Spleen (tissue), 11 donors: ENCODE data around the gene RSPH9. TPM values are rescaled to one million over a fixed set of nuclear protein-coding genes. Genes with fewer than 3 reads are reported as not detected.
A peak's percentile ranks its signal among the peaks of the same experiment; 100 is the strongest.

Experiments used
- DNase-seq: peaks from one replicate; pipeline ENCODE4 v3.0.0-alpha.2; 2020
- H3K27ac ChIP-seq, 8 donors: fragments of 200-600 bp; sonication (generic) in 7 of 8; 1 replicate in 4 of 8; 2 replicates in 4 of 8; pipeline versions ENCODE4 v1.5.0 to v1.8.0; 2016 to 2021; ENCODE audit warnings: inconsistent platforms in 4 of 8, mild to moderate bottlenecking in 4 of 8, moderate library complexity in 1 of 8
- H3K27me3 ChIP-seq, 7 donors: fragments of 200-600 bp; sonication (generic) in 6 of 7; replicated peaks in 1 of 7; 1 replicate in 4 of 7; 2 replicates in 3 of 7; pipeline versions ENCODE4 v1.5.0 to v1.8.0; 2016 to 2021; ENCODE audit warnings: inconsistent platforms in 3 of 7, mild to moderate bottlenecking in 1 of 7
- H3K36me3 ChIP-seq, 6 donors: fragments of 200-600 bp; sonication (generic) in 5 of 6; 1 replicate in 4 of 6; 2 replicates in 2 of 6; pipeline versions ENCODE4 v1.5.0 to v1.8.0; 2016 to 2021; ENCODE audit warnings: inconsistent platforms in 2 of 6
- H3K4me1 ChIP-seq, 6 donors: fragments of 200-600 bp; sonication (generic) in 5 of 6; 1 replicate in 3 of 6; 2 replicates in 3 of 6; pipeline versions ENCODE4 v1.5.0 to v1.8.0; 2016 to 2021; ENCODE audit warnings: inconsistent platforms in 3 of 6
- H3K4me3 ChIP-seq, 8 donors: fragments of 200-600 bp; sonication (generic) in 7 of 8; 1 replicate in 4 of 8; 2 replicates in 4 of 8; pipeline versions ENCODE4 v1.5.0 to v1.8.0; 2016 to 2021; ENCODE audit warnings: inconsistent platforms in 4 of 8, mild to moderate bottlenecking in 4 of 8, moderate library complexity in 2 of 8
- H3K9me3 ChIP-seq, 8 donors: fragments of 200-600 bp; sonication (generic) in 7 of 8; 1 replicate in 4 of 8; 2 replicates in 4 of 8; pipeline versions ENCODE4 v1.5.0 to v1.8.0; 2016 to 2021; ENCODE audit warnings: inconsistent platforms in 4 of 8
- CTCF ChIP-seq, 11 experiments: fragments of 200-600 bp in 7 of 11; fragments of 450-650 bp in 4 of 11; sonication (generic) in 4 of 11; IDR thresholded peaks in 8 of 11; conservative IDR thresholded peaks in 3 of 11; 1 replicate in 7 of 11; 2 replicates in 4 of 11; pipeline versions ENCODE4 v1.4.0 to v1.8.0; 2016 to 2021; ENCODE audit warnings: antibody characterized with exemption in 11 of 11, inconsistent platforms in 4 of 11, mild to moderate bottlenecking in 1 of 11
- POLR2A ChIP-seq, 3 donors: fragments of 450-650 bp; IDR thresholded peaks; one replicate each; pipeline ENCODE4 v1.5.1; 2017; ENCODE audit warnings: antibody characterized with exemption in 3 of 3, mild to moderate bottlenecking in 1 of 3
- POLR2AphosphoS5 ChIP-seq, 3 donors: sonication (generic); formaldehyde crosslinking; IDR thresholded peaks; one replicate each; pipeline ENCODE4 v1.5.1; 2017; ENCODE audit warnings: antibody characterized with exemption in 3 of 3
- WGBS, 5 donors: extraction: QIAGEN DNeasy Blood & Tissue Kit in 3 of 5; methylation state at CpG; one replicate each; pipeline versions ENCODE4 v1.1.5 to v1.1.7; 2013 to 2018; 5-methylcytosine and 5-hydroxymethylcytosine counted together
- intact Hi-C: fragments of 100-400 bp; cut with DNase I; formaldehyde crosslinking; loops from one replicate; pipeline ENCODE4 v1.15.0; 2023; ENCODE audit warnings: low total_unique reads
- polyA plus RNA-seq, 3 donors: library from polyadenylated mRNA; stranded (reverse); fragments of 200-250 nt; gene quantifications; one replicate each; pipeline ENCODE4 v1.2.1, GENCODE V29; 2013
- total RNA-seq, 7 donors: library from RNA; depleted of rRNA in 3 of 7; stranded (reverse); fragments of >200 nt in 3 of 7; fragmentation: NEBNext Ultra II Directional in 4 of 7; extraction: Animal tissue kit (Norgen Biotek cat#: 25700) in 4 of 7; gene quantifications; one replicate each; pipeline versions ENCODE4 v1.1.0 to v1.2.1, GENCODE V29; 2016 to 2021
- donor health status: healthy with polysubstance abuse.
- donor health status: DM: no; HTN: no; CAD: no; lungs with moderate emphysema.
- donor health status: DM: no; HTN: no; CAD: no.
- donor health status: Bipolar disorder and iron deficiency.
- donor health status: healthy.
- donor health status: DM: no; HTN: no; CAD: no.
- donor health status: DM: yes; HTN: yes; CAD: no.

RSPH9 gene
- total and polyA plus RNA-seq, 10 donors = 0.17 to 0.63 (median 0.20) TPM; not detected in 3

- intact Hi-C loops = no loop called here
- DNase-seq = no peak
- peaks cover 16 to 66% (median 47%) of the 10 kb centered on the region in 6 donors for H3K4me1 ChIP-seq
- no peak overlapping the region for H3K4me3 ChIP-seq
- no peaks in the 10 kb centered on the region for H3K36me3 ChIP-seq
- H3K27ac ChIP-seq = peak overlapping the region in 7 of 8 donors; percentile 26 to 76 (median 57)
- TF ChIP-seq POLR2A (IDR thresholded peaks at IDR 0.05) = no peak
- peak in 1 of 3 donors; percentile 58 for TF ChIP-seq POLR2AphosphoS5 (IDR thresholded peaks at IDR 0.05)
- no peaks in the 10 kb centered on the region for H3K27me3 ChIP-seq
- H3K9me3 ChIP-seq = no peaks in the 10 kb centered on the region
- WGBS, 5 donors = 47 to 72% (median 51%) methylated on average over 5 of the region's 5 CpGs
These were observed 64.2 kb downstream of the RSPH9 start for GRCh38 chr6:43708860-43709653.

GRCh38 chr6:43709654-43710303 lies 64.9 kb downstream of the RSPH9 start:
- Histone ChIP-seq H3K36me3 (no peaks in the 10 kb centered on the region), H3K4me3 (no peak overlapping the region), H3K4me1 (peaks cover 16 to 66% (median 47%) of the 10 kb centered on the region in 6 donors), H3K27me3 (no peaks in the 10 kb centered on the region), H3K27ac (peak overlapping the region in 7 of 8 donors; percentile 26 to 76 (median 57)), H3K9me3 (no peaks in the 10 kb centered on the region)
- WGBS, 5 donors = 73 to 84% (median 78%) methylated on average over 7 of the region's 7 CpGs
- intact Hi-C loops = no loop called here
- no peak for DNase-seq
- TF ChIP-seq CTCF (IDR thresholded peaks at IDR 0.05 in 8 of 11, conservative IDR thresholded peaks at IDR 0.05 in 3 of 11) (no peak), POLR2AphosphoS5 (IDR thresholded peaks at IDR 0.05) (no peak), POLR2A (IDR thresholded peaks at IDR 0.05) (no peak)

- 66 to 89% (median 86%) methylated on average over 4 of the region's 4 CpGs for WGBS, 5 donors
- Histone ChIP-seq H3K36me3 (no peaks in the 10 kb centered on the region), H3K4me1 (peaks cover 10 to 66% (median 47%) of the 10 kb centered on the region in 6 donors), H3K9me3 (no peaks in the 10 kb centered on the region), H3K27me3 (no peaks in the 10 kb centered on the region), H3K4me3 (no peak overlapping the region), H3K27ac (peak overlapping the region in 2 of 8 donors; percentile 74 to 76)
- TF ChIP-seq CTCF (IDR thresholded peaks at IDR 0.05 in 8 of 11, conservative IDR thresholded peaks at IDR 0.05 in 3 of 11) = no peak
- no peak for TF ChIP-seq POLR2AphosphoS5 (IDR thresholded peaks at IDR 0.05)
- no peak for TF ChIP-seq POLR2A (IDR thresholded peaks at IDR 0.05)
- DNase-seq = no peak
- intact Hi-C loops = no loop called here
These were observed 65.7 kb downstream of the RSPH9 start for GRCh38 chr6:43710576-43710975.

GRCh38 chr6:43712579-43712978 lies 67.7 kb downstream of the RSPH9 start:
- 76 to 83% (median 78%) methylated on average over 6 of the region's 6 CpGs for WGBS, 5 donors
- peaks cover 0 to 59% (median 34%) of the 10 kb centered on the region in 6 donors for H3K4me1 ChIP-seq
- intact Hi-C loops = no loop called here
- no peak overlapping the region for H3K4me3 ChIP-seq
- DNase-seq = no peak
- H3K9me3 ChIP-seq = no peaks in the 10 kb centered on the region
- no peaks in the 10 kb centered on the region for H3K27me3 ChIP-seq
- peak overlapping the region in 2 of 8 donors; percentile 11 to 21 for H3K27ac ChIP-seq
- no peak for TF ChIP-seq CTCF (IDR thresholded peaks at IDR 0.05 in 8 of 11, conservative IDR thresholded peaks at IDR 0.05 in 3 of 11)
- no peak for TF ChIP-seq POLR2AphosphoS5 (IDR thresholded peaks at IDR 0.05)
- TF ChIP-seq POLR2A (IDR thresholded peaks at IDR 0.05) = no peak
- H3K36me3 ChIP-seq = no peaks in the 10 kb centered on the region
